ENCODE results near the gene RAB34. TPM values are rescaled to one million over a fixed set of nuclear protein-coding genes. Genes with fewer than 3 reads are reported as not detected.

RAB34 gene
- total and polyA plus RNA-seq, 10 donors = 31.4 to 111 (median 53.0) TPM

DNA sequence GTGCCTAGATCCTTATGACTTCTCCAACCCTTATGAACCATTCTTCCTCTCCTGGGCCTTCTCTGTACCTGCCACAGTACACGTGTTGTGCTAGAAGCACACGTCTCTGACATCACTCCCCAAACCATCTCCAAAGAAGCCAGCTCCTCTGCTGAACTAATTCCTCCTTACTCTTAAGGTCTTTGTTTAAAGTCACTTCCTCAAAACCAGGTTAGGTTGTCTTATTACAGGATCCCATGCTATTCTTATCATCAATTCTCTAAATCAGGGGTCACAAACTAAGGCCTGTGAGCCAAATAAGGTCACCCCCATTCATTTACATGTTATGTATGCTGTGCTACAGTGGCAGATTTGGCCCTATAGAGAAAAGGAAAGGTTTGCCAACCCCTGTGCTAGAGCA is 51.7 kb downstream of the RAB34 start:
- TF ChIP-seq, protein P1, sequence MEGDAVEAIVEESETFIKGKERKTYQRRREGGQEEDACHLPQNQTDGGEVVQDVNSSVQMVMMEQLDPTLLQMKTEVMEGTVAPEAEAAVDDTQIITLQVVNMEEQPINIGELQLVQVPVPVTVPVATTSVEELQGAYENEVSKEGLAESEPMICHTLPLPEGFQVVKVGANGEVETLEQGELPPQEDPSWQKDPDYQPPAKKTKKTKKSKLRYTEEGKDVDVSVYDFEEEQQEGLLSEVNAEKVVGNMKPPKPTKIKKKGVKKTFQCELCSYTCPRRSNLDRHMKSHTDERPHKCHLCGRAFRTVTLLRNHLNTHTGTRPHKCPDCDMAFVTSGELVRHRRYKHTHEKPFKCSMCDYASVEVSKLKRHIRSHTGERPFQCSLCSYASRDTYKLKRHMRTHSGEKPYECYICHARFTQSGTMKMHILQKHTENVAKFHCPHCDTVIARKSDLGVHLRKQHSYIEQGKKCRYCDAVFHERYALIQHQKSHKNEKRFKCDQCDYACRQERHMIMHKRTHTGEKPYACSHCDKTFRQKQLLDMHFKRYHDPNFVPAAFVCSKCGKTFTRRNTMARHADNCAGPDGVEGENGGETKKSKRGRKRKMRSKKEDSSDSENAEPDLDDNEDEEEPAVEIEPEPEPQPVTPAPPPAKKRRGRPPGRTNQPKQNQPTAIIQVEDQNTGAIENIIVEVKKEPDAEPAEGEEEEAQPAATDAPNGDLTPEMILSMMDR (IDR thresholded peaks at IDR 0.05 in 8 of 11, conservative IDR thresholded peaks at IDR 0.05 in 3 of 11) = no peak
- TF ChIP-seq POLR2A (IDR thresholded peaks at IDR 0.05) (no peak), POLR2AphosphoS5 (IDR thresholded peaks at IDR 0.05) (no peak)
- peaks cover 28 to 79% (median 54%) of the 10 kb centered on the region in 6 donors for H3K4me1 ChIP-seq
- DNase-seq = no peak
- 66 to 88% (median 74%) methylated on average over 2 of the region's 2 CpGs for WGBS, 5 donors
- intact Hi-C loops (cut with DNase I; ENCODE audit: low total_unique reads) = no loop called here
- H3K9me3 ChIP-seq = no peaks in the 10 kb centered on the region
- H3K27ac ChIP-seq = no peak overlapping the region
- peaks cover 0 to 68% (median 23%) of the 10 kb centered on the region in 6 donors for H3K36me3 ChIP-seq
- H3K27me3 ChIP-seq (replicated peaks in 1 of 7) = no peaks in the 10 kb centered on the region
- H3K4me3 ChIP-seq = no peak overlapping the region

Small RNA genes lying within 50 kb of the gene (small RNA-seq; reads per million reads assigned to genes)
- gene SNORD42A (0 reads per million in 4 donors), gene SNORD42B (0 to 0.17 (median 0) reads per million in 4 donors), gene SNORD4A (0 reads per million in 4 donors), gene SNORD4B (0 reads per million in 4 donors)

Other genes with a start within 250 kb of the RAB34 start
- gene SLC13A2, start 244.2 kb downstream of the RAB34 start, total RNA-seq = not detected
- under 1 TPM in 1 of 3 donors, not detected in 2; 0.03 TPM for gene SLC13A2, start 244.2 kb downstream of the RAB34 start, polyA plus RNA-seq
- gene FOXN1, start 211.5 kb downstream of the RAB34 start, total RNA-seq = not detected
- not detected for gene FOXN1, start 211.5 kb downstream of the RAB34 start, polyA plus RNA-seq
- gene UNC119, start 165.2 kb downstream of the RAB34 start, total RNA-seq = 10 to 100 TPM; 41.5 to 76.0 (median 65.7) TPM
- gene UNC119, start 165.2 kb downstream of the RAB34 start, polyA plus RNA-seq = 10 to 100 TPM; 52.9 to 68.6 (median 59.1) TPM
- gene PIGS, start 146.3 kb downstream of the RAB34 start, total RNA-seq = 10 to 100 TPM; 43.7 to 77.6 (median 56.4) TPM
- 10 to 100 TPM; 13.3 to 21.4 (median 17.6) TPM for gene PIGS, start 146.3 kb downstream of the RAB34 start, polyA plus RNA-seq
- gene ALDOC, start 141.0 kb downstream of the RAB34 start, total RNA-seq = 10 to 100 TPM; 18.1 to 64.4 (median 40.3) TPM
- 10 to 100 TPM; 16.9 to 24.8 (median 19.1) TPM for gene ALDOC, start 141.0 kb downstream of the RAB34 start, polyA plus RNA-seq
- gene SPAG5, start 118.8 kb downstream of the RAB34 start, total RNA-seq = 10 to 100 TPM in 5 of 7 donors, 1 to 10 TPM in 2; 6.2 to 19.7 (median 14.3) TPM
- 10 to 100 TPM in 2 of 3 donors, 1 to 10 TPM in 1; 9.6 to 18.0 (median 14.9) TPM for gene SPAG5, start 118.8 kb downstream of the RAB34 start, polyA plus RNA-seq
- 10 to 100 TPM; 11.6 to 30.9 (median 19.3) TPM for gene RSKR, start 103.7 kb downstream of the RAB34 start, total RNA-seq
- gene RSKR, start 103.7 kb downstream of the RAB34 start, polyA plus RNA-seq = 1 to 10 TPM; 2.1 to 4.5 (median 2.8) TPM
- gene BLTP2, start 72.7 kb downstream of the RAB34 start, total RNA-seq = 100 to 1,000 TPM; 143 to 193 (median 149) TPM
- gene BLTP2, start 72.7 kb downstream of the RAB34 start, polyA plus RNA-seq = 10 to 100 TPM; 11.8 to 25.2 (median 14.6) TPM
- 10 to 100 TPM; 43.1 to 54.5 (median 48.7) TPM for gene SDF2, start 56.0 kb downstream of the RAB34 start, total RNA-seq
- 10 to 100 TPM; 28.7 to 38.3 (median 35.2) TPM for gene SDF2, start 56.0 kb downstream of the RAB34 start, polyA plus RNA-seq
- 10 to 100 TPM; 68.5 to 91.2 (median 78.7) TPM for gene SUPT6H, start 55.7 kb downstream of the RAB34 start, total RNA-seq
- 10 to 100 TPM; 11.6 to 29.7 (median 24.0) TPM for gene SUPT6H, start 55.7 kb downstream of the RAB34 start, polyA plus RNA-seq
- 1 to 10 TPM; 4.3 to 8.5 (median 6.6) TPM for gene PROCA1, start 6.0 kb downstream of the RAB34 start, total RNA-seq
- 10 to 100 TPM in 2 of 3 donors, 1 to 10 TPM in 1; 6.0 to 14.5 (median 12.8) TPM for gene PROCA1, start 6.0 kb downstream of the RAB34 start, polyA plus RNA-seq
- gene RPL23A, start 2.1 kb upstream of the RAB34 start, total RNA-seq = 1,000 to 10,000 TPM in 4 of 7 donors, 100 to 1,000 TPM in 3; 571 to 2,010 (median 1,472) TPM
- gene RPL23A, start 2.1 kb upstream of the RAB34 start, polyA plus RNA-seq = 1,000 to 10,000 TPM; 2,562 to 3,144 (median 3,044) TPM
- 1 to 10 TPM in 5 of 7 donors, under 1 TPM in 1, not detected in 1; 0.97 to 2.6 (median 2.0) TPM for gene TLCD1, start 8.4 kb upstream of the RAB34 start, total RNA-seq
- 1 to 10 TPM; 2.3 to 3.5 (median 2.4) TPM for gene TLCD1, start 8.4 kb upstream of the RAB34 start, polyA plus RNA-seq
- 10 to 100 TPM in 6 of 7 donors, 1 to 10 TPM in 1; 8.9 to 17.6 (median 12.8) TPM for gene NEK8, start 10.9 kb upstream of the RAB34 start, total RNA-seq
- gene NEK8, start 10.9 kb upstream of the RAB34 start, polyA plus RNA-seq = 10 to 100 TPM in 1 of 3 donors, 1 to 10 TPM in 2; 7.3 to 14.3 (median 7.7) TPM
- 10 to 100 TPM; 19.8 to 75.5 (median 32.7) TPM for gene TRAF4, start 26.1 kb upstream of the RAB34 start, total RNA-seq
- gene TRAF4, start 26.1 kb upstream of the RAB34 start, polyA plus RNA-seq = 10 to 100 TPM; 24.8 to 38.1 (median 35.6) TPM
- 10 to 100 TPM; 11.6 to 23.6 (median 17.5) TPM for gene FAM222B, start 124.9 kb upstream of the RAB34 start, total RNA-seq
- 1 to 10 TPM; 2.9 to 5.3 (median 3.0) TPM for gene FAM222B, start 124.9 kb upstream of the RAB34 start, polyA plus RNA-seq
- gene ERAL1, start 137.1 kb upstream of the RAB34 start, total RNA-seq = 10 to 100 TPM; 28.4 to 51.9 (median 38.8) TPM
- 10 to 100 TPM; 31.2 to 39.7 (median 38.6) TPM for gene ERAL1, start 137.1 kb upstream of the RAB34 start, polyA plus RNA-seq
- 100 to 1,000 TPM; 133 to 259 (median 202) TPM for gene FLOT2, start 179.9 kb upstream of the RAB34 start, total RNA-seq
- gene FLOT2, start 179.9 kb upstream of the RAB34 start, polyA plus RNA-seq = 100 to 1,000 TPM in 1 of 3 donors, 10 to 100 TPM in 2; 80.8 to 119 (median 92.8) TPM
- 10 to 100 TPM; 14.7 to 51.2 (median 21.2) TPM for gene DHRS13, start 185.2 kb upstream of the RAB34 start, total RNA-seq
- 10 to 100 TPM; 12.2 to 12.6 (median 12.6) TPM for gene DHRS13, start 185.2 kb upstream of the RAB34 start, polyA plus RNA-seq
- 100 to 1,000 TPM in 2 of 7 donors, 10 to 100 TPM in 5; 65.9 to 118 (median 84.9) TPM for gene PHF12, start 233.7 kb upstream of the RAB34 start, total RNA-seq
- gene PHF12, start 233.7 kb upstream of the RAB34 start, polyA plus RNA-seq = 10 to 100 TPM; 16.2 to 22.0 (median 20.0) TPM